Astrocyte (in vitro differentiated cells and primary cell): ENCODE results near the gene PPP2R3C. TPM values are rescaled to one million over a fixed set of nuclear protein-coding genes. Genes with fewer than 3 reads are reported as not detected.
A peak's percentile ranks its signal among the peaks of the same experiment; 100 is the strongest.

ENCODE experiments used
- DNase-seq: peaks from one replicate; pipeline ENCODE4 v3.0.0-alpha.2; 2010; ENCODE audit warnings: low read depth
- FAIRE-seq: peaks from 2 replicates; lab custom pipeline; 2011; peaks lifted over from hg19 to GRCh38; lab: Jason Lieb, UNC
- H2AFZ ChIP-seq: 2 replicates; pipeline ENCODE4 v1.6.0; 2012; ENCODE audit warnings: low read depth, low read length, inconsistent platforms
- H3K27ac ChIP-seq: 2 replicates; pipeline ENCODE4 v1.5.1; 2011; ENCODE audit warnings: low read depth, low read length, inconsistent platforms
- H3K27me3 ChIP-seq: 2 replicates; pipeline ENCODE4 v1.6.0; 2011; ENCODE audit warnings: low read length, inconsistent platforms; ENCODE audit not compliant: insufficient read depth
- H3K36me3 ChIP-seq: 2 replicates; pipeline ENCODE4 v1.5.1; 2011; ENCODE audit warnings: low read length, inconsistent platforms; ENCODE audit not compliant: insufficient read depth
- H3K4me1 ChIP-seq: 2 replicates; pipeline ENCODE4 v1.5.1; 2011; ENCODE audit warnings: low read length, inconsistent platforms; ENCODE audit not compliant: insufficient read depth
- H3K4me2 ChIP-seq: 2 replicates; pipeline ENCODE4 v1.6.0; 2012; ENCODE audit warnings: low read length, inconsistent platforms
- H3K4me3 ChIP-seq: 2 replicates; pipeline ENCODE4 v1.5.1; 2011; ENCODE audit warnings: low read depth, mild to moderate bottlenecking, low read length, inconsistent platforms; ENCODE audit not compliant: insufficient read depth
- H3K79me2 ChIP-seq: 2 replicates; pipeline ENCODE4 v1.6.0; 2012; ENCODE audit warnings: mild to moderate bottlenecking, low read length, inconsistent platforms; ENCODE audit not compliant: insufficient read depth
- H3K9ac ChIP-seq: 2 replicates; pipeline ENCODE4 v1.6.0; 2012; ENCODE audit warnings: mild to moderate bottlenecking, low read length, inconsistent platforms
- H3K9me3 ChIP-seq: 2 replicates; pipeline ENCODE4 v1.5.1; 2012; ENCODE audit warnings: low read depth, mild to moderate bottlenecking, low read length, inconsistent platforms; ENCODE audit not compliant: insufficient read depth
- H4K20me1 ChIP-seq: 2 replicates; pipeline ENCODE4 v1.6.0; 2012; ENCODE audit warnings: low read length, inconsistent platforms; ENCODE audit not compliant: insufficient read depth
- H3K27ac Mint-ChIP-seq: one replicate; pipeline ENCODE4 v1.8.0; 2021; ENCODE audit warnings: mild to moderate bottlenecking, mixed read lengths; ENCODE audit not compliant: unreplicated experiment
- H3K27me3 Mint-ChIP-seq: one replicate; pipeline ENCODE4 v1.8.0; 2021; ENCODE audit warnings: low read depth, mixed read lengths; ENCODE audit not compliant: unreplicated experiment
- H3K36me3 Mint-ChIP-seq: one replicate; pipeline ENCODE4 v1.8.0; 2021; ENCODE audit warnings: low read depth, mixed read lengths; ENCODE audit not compliant: unreplicated experiment
- H3K4me1 Mint-ChIP-seq: one replicate; pipeline ENCODE4 v1.8.0; 2021; ENCODE audit warnings: low read depth, mixed read lengths; ENCODE audit not compliant: unreplicated experiment
- H3K4me3 Mint-ChIP-seq: one replicate; pipeline ENCODE4 v1.8.0; 2021; ENCODE audit warnings: mild to moderate bottlenecking, moderate library complexity, mixed read lengths; ENCODE audit not compliant: unreplicated experiment
- H3K9me3 Mint-ChIP-seq: one replicate; pipeline ENCODE4 v1.8.0; 2021; ENCODE audit warnings: mild to moderate bottlenecking, mixed read lengths; ENCODE audit not compliant: unreplicated experiment
- EZH2 ChIP-seq: IDR thresholded peaks from 2 replicates; pipeline ENCODE4 v1.6.1; 2012; ENCODE audit warnings: mild to moderate bottlenecking, low read length, inconsistent platforms; ENCODE audit not compliant: insufficient read depth
- total RNA-seq: library from RNA; stranded (reverse); gene quantifications from 2 replicates; pipeline ENCODE4 v1.2.1, GENCODE V29; 2021
- TF ChIP-seq, protein P1 (sequence below): IDR thresholded peaks from 2 replicates; pipeline ENCODE4 v1.5.1; 2011; ENCODE audit warnings: low read depth, mild to moderate bottlenecking, inconsistent platforms, low read length, moderate library complexity; ENCODE audit not compliant: insufficient read depth

The PPP2R3C gene
- total RNA-seq, 1 donor from 2014 or later = 28.3 TPM

GRCh38 chr14:35117112-35117511 lies 4.7 kb downstream of the PPP2R3C start:
- Histone ChIP-seq H3K4me2 (no peak overlapping the region), H3K27me3 (no peaks in the 10 kb centered on the region), H3K36me3 (peaks cover 13% of the 10 kb centered on the region), H3K9ac (no peak overlapping the region), H4K20me1 (peaks cover 6% of the 10 kb centered on the region), H2AFZ (no peak overlapping the region), H3K79me2 (peaks cover 41% of the 10 kb centered on the region), H3K9me3 (no peaks in the 10 kb centered on the region), H3K4me3 (no peak overlapping the region), H3K4me1 (no peaks in the 10 kb centered on the region), H3K27ac (no peak overlapping the region)
- Mint-ChIP-seq H3K36me3 (peaks cover 22% of the 10 kb centered on the region), H3K27me3 (no peaks in the 10 kb centered on the region), H3K27ac (no peak overlapping the region), H3K9me3 (no peaks in the 10 kb centered on the region), H3K4me1 (peaks cover 9% of the 10 kb centered on the region), H3K4me3 (no peak overlapping the region)
- no peak for TF ChIP-seq EZH2
- TF ChIP-seq, protein P1, sequence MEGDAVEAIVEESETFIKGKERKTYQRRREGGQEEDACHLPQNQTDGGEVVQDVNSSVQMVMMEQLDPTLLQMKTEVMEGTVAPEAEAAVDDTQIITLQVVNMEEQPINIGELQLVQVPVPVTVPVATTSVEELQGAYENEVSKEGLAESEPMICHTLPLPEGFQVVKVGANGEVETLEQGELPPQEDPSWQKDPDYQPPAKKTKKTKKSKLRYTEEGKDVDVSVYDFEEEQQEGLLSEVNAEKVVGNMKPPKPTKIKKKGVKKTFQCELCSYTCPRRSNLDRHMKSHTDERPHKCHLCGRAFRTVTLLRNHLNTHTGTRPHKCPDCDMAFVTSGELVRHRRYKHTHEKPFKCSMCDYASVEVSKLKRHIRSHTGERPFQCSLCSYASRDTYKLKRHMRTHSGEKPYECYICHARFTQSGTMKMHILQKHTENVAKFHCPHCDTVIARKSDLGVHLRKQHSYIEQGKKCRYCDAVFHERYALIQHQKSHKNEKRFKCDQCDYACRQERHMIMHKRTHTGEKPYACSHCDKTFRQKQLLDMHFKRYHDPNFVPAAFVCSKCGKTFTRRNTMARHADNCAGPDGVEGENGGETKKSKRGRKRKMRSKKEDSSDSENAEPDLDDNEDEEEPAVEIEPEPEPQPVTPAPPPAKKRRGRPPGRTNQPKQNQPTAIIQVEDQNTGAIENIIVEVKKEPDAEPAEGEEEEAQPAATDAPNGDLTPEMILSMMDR = no peak
- DNase-seq = no peak
- no peak for FAIRE-seq

DNA sequence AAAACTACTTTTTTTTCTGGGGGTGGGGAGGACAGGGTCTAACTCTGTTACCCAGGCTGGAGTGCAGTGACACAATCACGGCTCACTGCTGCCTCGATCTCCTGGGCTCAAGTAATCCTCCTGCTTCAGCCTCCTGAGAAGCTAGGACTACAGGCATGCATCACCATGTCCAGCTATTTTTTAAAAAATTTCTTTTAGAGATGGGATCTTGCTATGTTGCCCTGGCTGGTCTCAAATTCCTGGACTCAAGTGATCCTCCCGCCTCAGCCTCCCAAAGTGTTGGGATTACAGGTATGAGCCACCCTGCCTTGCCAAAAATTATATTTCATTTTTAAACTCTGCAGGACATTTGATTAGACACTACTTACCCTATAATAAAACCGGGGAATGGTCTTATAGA lies 5.5 kb downstream of the PPP2R3C start:
- H3K4me3 Mint-ChIP-seq = no peak overlapping the region
- H3K9me3 ChIP-seq = peaks cover 2% of the 10 kb centered on the region
- H3K36me3 ChIP-seq = peaks cover 22% of the 10 kb centered on the region
- peaks cover 6% of the 10 kb centered on the region for H4K20me1 ChIP-seq
- TF ChIP-seq, protein P1 = no peak
- TF ChIP-seq EZH2 = no peak
- no peaks in the 10 kb centered on the region for H3K27me3 Mint-ChIP-seq
- H3K4me3 ChIP-seq = no peak overlapping the region
- no peak overlapping the region for H3K9ac ChIP-seq
- H3K9me3 Mint-ChIP-seq = no peaks in the 10 kb centered on the region
- no peaks in the 10 kb centered on the region for H3K4me1 ChIP-seq
- H3K4me1 Mint-ChIP-seq = peaks cover 9% of the 10 kb centered on the region
- no peak overlapping the region for H3K27ac ChIP-seq
- H3K36me3 Mint-ChIP-seq = peaks cover 30% of the 10 kb centered on the region
- H2AFZ ChIP-seq = no peak overlapping the region
- no peaks in the 10 kb centered on the region for H3K27me3 ChIP-seq
- no peak for DNase-seq
- no peak for FAIRE-seq
- H3K27ac Mint-ChIP-seq = no peak overlapping the region
- peaks cover 41% of the 10 kb centered on the region for H3K79me2 ChIP-seq
- H3K4me2 ChIP-seq = no peak overlapping the region

DNA sequence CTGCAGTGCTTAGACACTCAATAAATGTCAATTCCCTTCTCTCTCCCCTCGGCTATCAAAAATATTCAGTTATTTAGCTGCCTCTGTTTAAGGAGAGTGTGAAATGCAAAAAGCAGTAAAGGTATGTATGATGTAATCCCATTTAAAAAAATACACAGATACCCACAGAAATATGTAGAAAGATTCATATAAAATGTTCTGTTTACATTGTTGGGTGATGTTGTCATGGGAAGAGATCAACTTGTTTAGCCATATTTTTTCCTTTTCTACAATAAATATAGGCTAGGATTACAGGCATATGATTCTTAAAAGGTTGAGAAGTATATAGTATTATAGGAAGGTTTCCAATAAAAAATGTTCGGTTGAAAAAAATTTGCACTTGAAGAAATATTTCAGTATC lies 7.8 kb downstream of the PPP2R3C start:
- Histone ChIP-seq H2AFZ (no peak overlapping the region), H3K4me3 (no peak overlapping the region), H3K9me3 (peaks cover 2% of the 10 kb centered on the region), H3K27me3 (no peaks in the 10 kb centered on the region), H3K36me3 (peaks cover 34% of the 10 kb centered on the region), H4K20me1 (peaks cover 6% of the 10 kb centered on the region), H3K9ac (no peak overlapping the region), H3K79me2 (peaks cover 29% of the 10 kb centered on the region), H3K4me2 (no peak overlapping the region), H3K27ac (peak overlapping the region; percentile 42), H3K4me1 (no peaks in the 10 kb centered on the region)
- Mint-ChIP-seq H3K9me3 (no peaks in the 10 kb centered on the region), H3K27me3 (no peaks in the 10 kb centered on the region), H3K36me3 (peaks cover 32% of the 10 kb centered on the region), H3K4me3 (no peak overlapping the region), H3K27ac (peak overlapping the region; percentile 35), H3K4me1 (peaks cover 4% of the 10 kb centered on the region)
- FAIRE-seq = no peak
- no peak for TF ChIP-seq EZH2
- DNase-seq = no peak
